Stimulated activated CD8-positive, alpha-beta memory T cell treated with anti-CD3 and anti-CD28 coated beads, Interleukin-12 subunit alpha, Interleukin-12 subunit beta, amount 100 ng/mL, for 24 hours (primary cell): Measurements from ENCODE around the gene LMF1.
A peak's percentile ranks its signal among the peaks of the same experiment; 100 is the strongest.

Source experiments
- DNase-seq: peaks from one replicate; pipeline ENCODE4 v3.0.0-alpha.2; 2020; ENCODE audit errors: extremely low read depth

The LMF1 gene

DNA sequence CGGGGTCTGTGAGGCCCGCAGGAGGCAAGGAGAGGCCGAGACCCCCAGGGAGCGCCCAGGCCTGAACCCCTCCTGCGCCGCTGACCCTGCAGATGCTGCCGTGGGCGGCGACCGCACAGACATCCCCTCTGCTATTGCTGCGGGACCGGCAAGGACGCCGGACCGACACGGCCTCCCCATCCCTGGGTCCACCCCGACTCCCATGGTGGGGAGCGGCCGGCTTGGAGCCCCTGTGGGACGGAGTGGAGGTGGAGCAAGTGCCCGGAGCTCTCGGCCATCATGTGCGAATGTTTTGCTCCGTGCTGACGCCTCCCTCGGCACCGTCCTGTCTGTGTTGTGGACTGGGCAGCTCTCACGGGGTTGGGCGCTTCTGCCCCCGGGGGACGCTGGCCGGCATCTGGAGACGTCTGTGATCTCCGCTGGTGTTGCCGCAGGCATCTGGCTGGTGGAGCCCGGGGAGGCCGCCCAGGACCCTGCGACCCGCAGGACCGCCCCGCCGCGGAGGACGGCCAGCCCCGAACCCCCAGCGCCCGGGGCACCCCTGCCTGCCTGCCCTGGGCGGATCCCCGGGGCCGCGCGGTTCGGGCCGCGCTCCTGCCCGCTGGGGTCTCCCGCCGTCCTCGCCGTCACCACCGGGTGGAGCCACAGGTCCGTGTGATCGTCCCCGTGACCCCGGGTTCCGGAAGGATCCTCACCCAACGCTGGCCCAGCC, 157.4 kb downstream of the LMF1 start:
- DNase-seq, result no peak

DNA sequence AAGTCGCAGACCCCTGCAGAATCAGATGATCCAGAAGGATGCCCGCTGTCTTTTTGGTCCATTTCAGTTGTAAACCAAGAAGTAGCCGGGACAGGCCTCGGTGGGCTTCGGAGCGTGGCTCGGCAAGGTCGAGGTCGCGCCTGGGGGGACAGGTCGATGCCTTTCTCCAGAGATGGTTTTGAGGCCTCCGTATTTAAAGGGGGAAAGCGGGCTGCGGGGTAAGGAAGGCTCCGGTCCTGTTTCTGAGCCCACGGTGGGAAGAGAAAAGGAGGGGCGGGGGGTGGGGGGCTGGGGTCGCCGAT, 162.7 kb downstream of the LMF1 start:
- DNase-seq, result no peak

DNA sequence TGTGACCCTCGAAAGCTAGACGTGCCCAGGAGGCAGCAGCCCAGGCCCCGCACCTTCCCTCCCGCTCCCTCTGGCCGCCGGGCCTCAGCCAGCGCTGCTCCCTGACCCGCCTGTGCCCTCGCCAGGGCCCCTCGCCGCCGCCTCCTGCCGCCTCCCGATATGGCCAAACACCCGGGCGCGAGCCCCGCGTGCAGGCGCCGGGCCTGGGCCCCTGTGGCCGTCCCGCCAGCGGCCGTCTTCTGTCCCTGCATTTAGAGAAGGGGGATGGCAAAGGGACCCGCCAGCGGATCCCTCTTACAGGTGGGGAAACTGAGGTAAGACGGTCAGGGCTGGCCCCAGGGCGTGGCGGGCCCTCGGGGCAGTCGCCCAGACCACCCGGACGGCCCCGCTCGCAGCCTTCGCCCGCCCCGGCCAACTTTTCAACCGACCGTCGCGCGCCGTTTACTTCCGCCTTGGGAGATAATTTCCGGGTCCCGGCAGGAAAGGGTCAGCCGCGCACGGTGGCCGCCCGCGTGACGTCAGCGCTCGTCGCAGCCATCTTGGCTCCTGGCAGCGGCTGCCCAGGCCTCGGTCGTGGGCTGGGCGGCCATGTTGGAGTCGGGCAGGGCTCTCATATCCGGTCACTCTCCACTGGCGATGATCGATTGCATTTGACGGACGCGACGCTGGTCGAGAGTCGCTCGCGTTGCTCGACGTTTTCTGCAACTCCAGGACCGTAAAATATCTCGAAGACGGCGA, 163.3 kb downstream of the LMF1 start:
- peak; percentile 65 for DNase-seq

DNA sequence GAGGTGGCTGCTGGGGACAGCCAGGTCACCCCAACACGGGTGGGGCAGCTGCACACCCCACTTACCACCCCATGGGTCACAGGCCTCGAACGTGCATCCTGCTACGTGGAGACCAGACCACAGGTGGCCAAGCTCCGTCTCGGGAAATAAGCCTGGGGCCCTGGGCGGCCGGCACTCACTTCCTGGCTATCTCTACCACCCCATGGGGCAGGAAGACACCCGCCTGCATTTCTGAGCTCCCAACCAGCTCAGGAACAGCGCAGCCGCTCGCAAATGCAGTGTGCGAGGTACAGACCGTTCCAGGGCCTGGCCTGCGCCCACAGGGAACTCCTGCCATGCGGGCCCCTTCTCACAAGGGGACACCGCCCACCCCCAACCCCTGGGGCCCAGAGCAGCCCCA, 165.3 kb downstream of the LMF1 start:
- no peak for DNase-seq

DNA sequence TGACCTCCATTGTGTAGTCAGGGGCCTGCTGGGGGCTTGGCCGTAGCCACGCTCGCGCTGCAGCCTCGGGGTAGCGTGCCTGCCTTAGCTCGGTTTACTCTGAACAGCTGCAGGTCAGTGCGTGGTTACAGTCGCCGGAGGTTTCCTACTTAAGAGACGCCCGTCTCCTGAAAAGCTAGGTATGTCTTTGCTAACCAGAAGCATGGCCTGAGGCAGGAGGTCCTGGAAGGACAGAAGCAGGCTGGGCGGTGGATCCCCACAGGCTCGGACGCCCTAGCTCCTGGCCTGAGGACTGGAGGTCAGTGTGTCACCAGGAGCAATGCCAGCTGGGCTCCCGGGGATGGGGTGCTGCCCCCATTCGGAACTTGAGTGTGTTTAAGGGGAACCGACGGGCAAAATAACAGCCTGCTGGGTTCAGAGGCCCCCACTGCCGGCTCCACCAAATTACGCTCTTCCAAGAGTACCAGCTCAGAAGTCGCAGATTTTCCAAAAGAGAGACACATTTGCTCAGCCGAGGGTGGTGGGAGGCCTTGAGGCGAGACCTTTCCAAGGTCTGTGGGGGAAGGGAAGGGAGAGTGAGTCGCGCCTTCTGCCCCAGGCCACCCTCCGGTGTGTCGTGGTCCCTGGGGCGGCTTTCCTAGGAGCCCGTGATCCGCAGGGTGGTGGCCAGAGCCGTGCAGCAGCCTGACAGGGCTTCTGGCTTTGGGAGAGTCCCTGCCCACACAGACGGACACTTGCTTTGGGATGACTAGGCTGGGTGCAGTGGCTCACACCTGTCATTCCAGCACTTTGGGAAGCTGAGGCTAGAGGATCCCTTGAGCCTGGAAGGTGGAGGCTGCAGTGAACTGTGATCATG, 166.4 kb downstream of the LMF1 start:
- no peak for DNase-seq

DNA sequence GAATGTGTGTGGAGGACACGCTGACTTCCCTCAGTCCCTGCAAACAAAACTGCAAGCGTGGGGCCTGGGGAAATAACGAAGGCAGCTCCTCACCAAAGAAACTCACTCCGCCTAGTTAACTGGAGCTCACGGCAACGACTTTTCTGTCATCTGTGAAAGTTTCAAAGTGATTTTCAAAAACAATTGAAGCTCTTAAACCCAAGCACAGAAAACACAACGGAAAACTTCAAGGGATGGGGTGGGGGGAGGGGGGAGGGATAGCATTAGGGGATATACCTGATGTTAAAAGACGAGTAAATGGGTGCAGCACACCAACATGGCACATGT, 167.1 kb downstream of the LMF1 start:
- no peak for DNase-seq
